Karpas-422 (cell line): ENCODE data around the gene RPL37. TPM values are rescaled to one million over a fixed set of nuclear protein-coding genes. Genes with fewer than 3 reads are reported as not detected.

Experiments
- DNase-seq: peaks from one replicate; pipeline ENCODE4 v3.0.0-alpha.2; 2015
- H2AFZ ChIP-seq: fragments of 200-600 bp; sonication (generic); 2 replicates; pipeline ENCODE4 v1.6.1; 2014; ENCODE audit warnings: antibody characterized with exemption, low read length, mixed read lengths
- H3K27ac ChIP-seq: fragments of 200-600 bp; sonication (generic); 2 replicates; pipeline ENCODE4 v1.5.1; 2014; ENCODE audit warnings: mild to moderate bottlenecking, low read length, moderate library complexity
- H3K27me3 ChIP-seq: fragments of 200-600 bp; sonication (generic); 2 replicates; pipeline ENCODE4 v1.6.1; 2014; ENCODE audit warnings: low read length, mixed read lengths
- H3K36me3 ChIP-seq: fragments of 200-600 bp; sonication (generic); 2 replicates; pipeline ENCODE4 v1.6.1; 2014; ENCODE audit warnings: low read length, mixed read lengths; ENCODE audit not compliant: insufficient read depth
- H3K4me1 ChIP-seq: fragments of 200-600 bp; sonication (generic); 2 replicates; pipeline ENCODE4 v1.6.1; 2014; ENCODE audit warnings: mild to moderate bottlenecking, low read length, mixed read lengths
- H3K4me2 ChIP-seq: fragments of 200-600 bp; sonication (generic); 2 replicates; pipeline ENCODE4 v1.6.1; 2014; ENCODE audit warnings: low read length, low read depth, mild to moderate bottlenecking; ENCODE audit not compliant: poor library complexity, severe bottlenecking
- H3K4me3 ChIP-seq: fragments of 200-600 bp; sonication (generic); 2 replicates; pipeline ENCODE4 v1.5.1; 2014; ENCODE audit warnings: mild to moderate bottlenecking, antibody characterized with exemption, low read length, mixed read lengths
- H3K79me2 ChIP-seq: fragments of 200-600 bp; sonication (generic); 2 replicates; pipeline ENCODE4 v1.6.1; 2014; ENCODE audit warnings: mild to moderate bottlenecking, low read length, mixed read lengths
- H3K9ac ChIP-seq: fragments of 200-600 bp; sonication (generic); 2 replicates; pipeline ENCODE4 v1.6.0; 2014; ENCODE audit warnings: low read length
- H3K9me2 ChIP-seq: fragments of 200-600 bp; sonication (generic), shearing (Covaris generic); replicated peaks from 2 replicates; pipeline ENCODE4 v1.6.0; 2014; ENCODE audit warnings: mild to moderate bottlenecking, low read length, moderate library complexity; ENCODE audit not compliant: insufficient read depth
- H3K9me3 ChIP-seq: fragments of 300-700, 200-600 bp; sonication (generic); 2 replicates; pipeline ENCODE4 v1.6.1; 2014; ENCODE audit warnings: low read length, mixed read lengths
- H4K20me1 ChIP-seq: fragments of 200-600 bp; sonication (generic); 2 replicates; pipeline ENCODE4 v1.6.1; 2014; ENCODE audit warnings: mild to moderate bottlenecking, antibody characterized with exemption, low read length, low read depth; ENCODE audit not compliant: insufficient read depth
- small RNA-seq: library from RNA; depleted of rRNA; stranded (forward); fragments of <200 nt; gene quantifications from one replicate; pipeline ENCODE3, GENCODE V24; 2014
- total RNA-seq: library from RNA; depleted of rRNA; stranded (reverse); fragments of >200 nt; shearing (Covaris generic); gene quantifications from 2 replicates; pipeline ENCODE4 v1.2.3, GENCODE V29; 2014; ENCODE audit warnings: low replicate concordance; rRNA removed

Gene RPL37
- total RNA-seq, 1 experiment from 2014 or later, result 3,939 TPM

DNA sequence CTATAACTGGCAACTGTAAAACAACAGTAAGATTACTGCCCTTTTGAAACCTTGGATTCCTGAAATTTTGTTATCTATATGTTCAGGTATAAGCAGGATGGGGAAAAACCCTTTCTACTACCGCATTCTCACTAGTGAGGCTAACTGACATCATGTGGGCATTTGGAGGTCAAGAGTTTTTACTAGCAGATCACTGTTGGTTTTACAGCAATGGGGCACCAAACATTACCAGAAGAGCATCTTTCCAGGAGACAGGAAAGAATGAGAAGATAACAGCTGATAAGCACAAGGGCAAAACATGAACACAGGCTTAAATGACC, 58.4 kb downstream of the RPL37 start:
- Histone ChIP-seq H3K9ac (no peak overlapping the region), H2AFZ (no peak overlapping the region), H3K36me3 (peaks cover 29% of the 10 kb centered on the region; the same call in 1 of the 2 replicates), H3K9me3 (no peaks in the 10 kb centered on the region), H3K27ac (no peak overlapping the region), H3K4me3 (no peak overlapping the region), H4K20me1 (no peaks in the 10 kb centered on the region), H3K27me3 (no peaks in the 10 kb centered on the region), H3K79me2 (peaks cover 69% of the 10 kb centered on the region), H3K4me1 (peaks cover 5% of the 10 kb centered on the region), H3K9me2 (no peaks in the 10 kb centered on the region), H3K4me2 (no peak overlapping the region)
- DNase-seq, result no peak

DNA sequence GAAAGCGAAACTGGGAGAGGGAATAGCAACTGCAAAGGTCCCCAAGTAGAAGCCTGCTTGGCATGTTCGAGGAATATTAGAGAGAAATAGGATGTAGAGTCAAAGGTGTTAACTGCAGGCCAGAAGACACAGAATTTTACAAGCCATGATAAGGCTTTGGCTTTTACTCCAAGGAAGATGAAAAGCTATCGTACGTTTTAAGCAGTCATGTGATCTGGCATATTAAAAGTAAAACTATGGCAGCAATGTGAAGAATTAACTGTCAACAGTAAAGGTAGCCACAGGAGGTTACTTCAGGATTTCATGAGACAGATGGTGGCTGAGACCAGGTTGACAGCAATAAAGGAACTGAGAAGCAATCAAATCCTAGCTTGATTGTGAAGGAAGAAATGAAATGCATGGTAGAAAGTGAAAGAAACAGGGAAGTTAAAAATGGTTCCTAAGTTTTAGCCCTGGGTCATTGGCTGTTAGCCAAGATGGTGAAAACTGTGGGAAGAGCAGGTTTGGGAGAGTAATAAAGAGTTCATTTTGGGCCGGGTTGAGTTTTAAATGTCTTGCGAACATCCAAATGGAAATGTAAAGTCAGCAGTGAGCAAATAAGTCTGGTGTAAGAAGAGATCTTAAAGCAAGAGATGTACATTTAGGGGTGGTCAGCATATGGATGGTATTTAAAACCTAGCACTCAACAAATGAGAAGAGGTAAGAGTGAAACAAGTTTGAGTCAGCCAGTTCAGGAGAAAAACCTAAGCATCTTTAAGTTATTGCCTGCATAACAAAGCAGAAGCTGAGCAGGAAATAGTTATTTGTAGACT, 59.0 kb downstream of the RPL37 start:
- Histone ChIP-seq H3K36me3 (peaks cover 31% of the 10 kb centered on the region; the same call in 1 of the 2 replicates), H3K9me2 (no peaks in the 10 kb centered on the region), H3K27ac (no peak overlapping the region), H4K20me1 (no peaks in the 10 kb centered on the region), H3K4me2 (no peak overlapping the region), H3K9me3 (no peaks in the 10 kb centered on the region), H3K4me3 (no peak overlapping the region), H3K9ac (no peak overlapping the region), H3K4me1 (peaks cover 5% of the 10 kb centered on the region), H3K79me2 (peaks cover 66% of the 10 kb centered on the region), H3K27me3 (no peaks in the 10 kb centered on the region), H2AFZ (no peak overlapping the region)
- DNase-seq, result no peak

Small RNA genes within 50 kb of the gene (small RNA-seq; reads per million reads assigned to genes)
- gene RF00191 (not detected), gene SNORD72 (354 reads per million, percentile 99 among the genes with 10 or more reads in this experiment)

Other genes with a start within 250 kb of the RPL37 start
- gene PTGER4, start 155.3 kb downstream of the RPL37 start, total RNA-seq, result not detected in 2 replicates
- 17.0 and 18.5 TPM in 2 replicates for gene TTC33, start 79.3 kb downstream of the RPL37 start, total RNA-seq
- 53.0 and 62.2 TPM in 2 replicates for gene PRKAA1, start 36.8 kb downstream of the RPL37 start, total RNA-seq
- gene CARD6, start 6.1 kb upstream of the RPL37 start, total RNA-seq, result 0.43 and 1.0 TPM in 2 replicates
- not detected in 2 replicates for gene C7, start 74.3 kb upstream of the RPL37 start, total RNA-seq
- gene MROH2B, start 236.1 kb upstream of the RPL37 start, total RNA-seq, result not detected in 2 replicates